Amniotic epithelial cell (primary cell): Measurements from ENCODE around the gene SLC7A14.

Experiments
- DNase-seq: peaks from one replicate; pipeline ENCODE4 v3.0.0-alpha.2; 2010; ENCODE audit warnings: low read depth

SLC7A14 gene

DNA sequence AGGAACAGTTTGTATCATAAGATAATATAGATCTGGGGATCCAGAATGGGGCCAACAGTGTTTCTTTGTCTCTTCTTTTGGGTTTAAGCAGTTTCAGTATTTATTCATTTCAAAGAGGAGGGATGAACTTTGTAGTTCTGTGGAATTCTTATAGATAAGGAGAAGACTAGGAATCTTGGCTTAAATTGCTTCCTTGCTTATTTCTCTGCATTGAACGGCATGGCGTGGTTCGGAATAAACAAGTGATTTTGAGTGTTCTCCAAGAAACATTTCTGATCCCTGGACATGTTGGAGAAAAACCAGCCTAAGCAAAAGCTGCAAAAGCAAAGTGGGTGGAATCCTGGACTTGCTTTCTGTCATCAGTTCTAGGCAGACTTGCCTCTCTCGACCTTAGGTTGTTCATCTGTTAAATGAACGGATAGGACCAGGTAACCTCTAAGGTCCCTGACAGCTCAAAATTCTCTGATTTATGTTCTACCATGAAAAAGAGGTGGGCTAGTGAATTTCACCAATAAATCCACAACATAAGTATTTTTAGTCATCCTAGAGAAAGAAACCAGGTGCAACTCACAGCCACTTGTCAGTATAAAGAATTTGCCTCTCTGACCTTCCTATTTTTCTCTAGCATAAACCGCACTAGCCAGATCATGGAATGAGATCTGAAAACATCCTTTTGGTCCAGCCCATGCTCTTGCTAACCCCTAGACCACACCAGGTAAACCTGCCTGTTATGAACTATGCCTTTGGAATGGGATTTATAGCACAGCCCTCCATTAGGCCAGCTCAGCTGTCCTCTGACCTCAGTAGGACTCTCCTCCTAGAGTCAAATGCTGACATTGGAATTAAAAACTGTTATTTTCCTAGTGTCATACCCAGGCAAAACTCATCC lies 88.4 kb downstream of the SLC7A14 start:
- DNase-seq, result no peak

DNA sequence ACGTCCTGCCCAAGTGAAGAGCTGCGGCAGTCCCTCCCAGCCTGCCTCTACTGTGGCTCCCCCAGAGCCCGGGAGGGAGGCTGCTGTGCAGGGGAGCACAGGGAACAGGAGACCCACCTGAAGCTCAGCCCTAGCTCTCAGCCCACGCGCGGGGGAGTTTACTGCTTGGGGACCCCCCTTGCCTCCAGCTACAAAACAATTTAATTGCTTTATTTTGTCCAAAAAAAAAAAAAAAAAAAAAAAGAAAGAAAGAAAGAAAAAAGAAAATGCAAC lies 89.1 kb downstream of the SLC7A14 start:
- DNase-seq, result no peak

DNA sequence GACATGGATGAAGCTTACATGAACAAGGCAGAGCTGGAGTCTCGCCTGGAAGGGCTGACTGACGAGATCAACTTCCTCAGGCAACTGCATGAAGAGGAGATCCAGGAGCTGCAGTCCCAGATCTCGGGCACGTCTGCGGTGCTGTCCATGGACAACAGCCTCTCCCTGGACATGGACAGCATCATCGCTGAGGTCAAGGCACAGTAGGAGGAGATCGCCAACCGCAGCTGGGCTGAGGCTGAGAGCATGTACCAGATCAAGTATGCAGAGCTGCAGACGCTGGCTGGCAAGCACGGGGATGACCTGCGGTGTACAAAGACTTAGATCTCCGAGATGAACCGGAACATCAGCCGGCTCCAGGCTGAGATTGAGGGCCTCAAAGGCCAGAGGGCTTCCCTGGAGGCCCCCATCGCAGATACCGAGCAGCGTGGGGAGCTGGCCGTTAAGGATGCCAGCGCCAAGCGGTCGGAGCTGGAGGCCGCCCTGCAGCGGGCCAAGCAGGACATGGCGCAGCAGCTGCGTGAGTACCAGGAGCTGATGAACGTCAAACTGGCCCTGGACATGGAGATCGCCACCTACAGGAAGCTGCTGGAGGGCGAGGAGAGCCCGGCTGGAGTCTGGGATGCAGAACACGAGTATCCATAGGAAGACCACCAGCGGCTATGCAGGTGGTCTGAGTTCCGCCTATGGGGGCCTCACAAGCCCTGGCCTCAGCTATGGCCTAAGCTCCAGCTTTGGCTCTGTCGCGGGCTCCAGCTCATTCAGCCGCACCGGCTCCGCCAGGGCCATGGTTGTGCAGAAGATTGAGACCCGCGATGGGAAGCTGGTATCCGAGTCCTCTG lies 89.6 kb downstream of the SLC7A14 start:
- no peak for DNase-seq

DNA sequence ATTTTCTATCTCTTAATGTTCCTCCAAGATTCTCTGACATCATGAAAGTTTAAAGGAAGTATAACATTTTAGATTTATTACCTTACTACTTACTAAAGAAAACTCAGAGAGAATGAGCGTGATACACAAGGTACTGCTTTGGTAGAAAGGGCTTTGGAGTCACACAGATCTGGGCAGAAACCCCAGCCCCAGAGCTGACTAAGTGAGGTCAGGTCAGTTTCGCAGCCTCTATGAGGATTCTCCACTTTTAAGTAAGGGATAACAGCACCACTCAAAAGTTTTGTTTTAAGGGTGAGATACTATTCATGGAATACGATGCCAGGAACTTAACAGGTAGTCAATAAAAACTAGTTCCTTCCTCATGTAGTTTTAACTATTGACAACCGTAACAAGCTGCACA lies 91.1 kb downstream of the SLC7A14 start:
- DNase-seq, result no peak

DNA sequence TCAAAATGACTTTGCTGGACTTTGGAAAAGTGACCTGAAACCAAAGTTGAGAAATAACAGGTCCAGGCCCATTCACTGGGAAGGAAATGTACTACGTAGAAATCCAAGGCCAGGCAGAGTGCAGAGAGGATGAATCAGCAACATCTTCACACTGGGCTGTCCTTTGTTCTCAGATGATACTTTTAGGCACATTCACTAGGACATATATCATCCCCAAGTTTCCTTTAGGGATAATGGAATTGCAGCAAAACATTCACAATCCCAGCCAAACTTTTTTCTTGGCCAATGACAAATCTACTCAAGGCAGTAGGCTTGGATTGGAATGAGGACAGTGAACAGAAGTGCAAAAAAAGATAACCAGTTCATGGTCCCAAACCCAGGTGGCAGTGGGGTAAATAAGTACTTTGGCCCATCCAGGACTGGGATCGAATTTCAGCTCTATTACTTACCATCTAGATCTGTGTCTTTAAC lies 92.1 kb downstream of the SLC7A14 start:
- peak; percentile 78 for DNase-seq

DNA sequence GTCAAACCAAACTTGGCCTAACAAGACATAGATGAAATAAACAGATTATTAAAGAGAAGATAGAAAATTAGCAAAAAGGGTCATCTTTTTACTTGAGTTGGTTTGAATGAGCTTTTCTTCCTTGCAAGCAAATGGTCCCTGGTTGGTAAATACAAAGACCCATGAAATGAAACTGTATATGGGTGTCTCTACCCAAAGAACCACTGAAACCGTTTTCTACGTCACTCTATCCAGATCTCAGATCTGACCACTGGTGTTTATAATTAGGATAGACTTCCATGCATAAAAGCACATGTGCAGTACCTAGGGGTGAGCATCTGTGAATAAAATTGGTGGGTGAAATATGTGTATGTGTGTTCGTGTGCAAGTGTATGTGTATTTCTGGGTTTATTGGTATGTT lies 94.0 kb downstream of the SLC7A14 start:
- DNase-seq, result no peak

DNA sequence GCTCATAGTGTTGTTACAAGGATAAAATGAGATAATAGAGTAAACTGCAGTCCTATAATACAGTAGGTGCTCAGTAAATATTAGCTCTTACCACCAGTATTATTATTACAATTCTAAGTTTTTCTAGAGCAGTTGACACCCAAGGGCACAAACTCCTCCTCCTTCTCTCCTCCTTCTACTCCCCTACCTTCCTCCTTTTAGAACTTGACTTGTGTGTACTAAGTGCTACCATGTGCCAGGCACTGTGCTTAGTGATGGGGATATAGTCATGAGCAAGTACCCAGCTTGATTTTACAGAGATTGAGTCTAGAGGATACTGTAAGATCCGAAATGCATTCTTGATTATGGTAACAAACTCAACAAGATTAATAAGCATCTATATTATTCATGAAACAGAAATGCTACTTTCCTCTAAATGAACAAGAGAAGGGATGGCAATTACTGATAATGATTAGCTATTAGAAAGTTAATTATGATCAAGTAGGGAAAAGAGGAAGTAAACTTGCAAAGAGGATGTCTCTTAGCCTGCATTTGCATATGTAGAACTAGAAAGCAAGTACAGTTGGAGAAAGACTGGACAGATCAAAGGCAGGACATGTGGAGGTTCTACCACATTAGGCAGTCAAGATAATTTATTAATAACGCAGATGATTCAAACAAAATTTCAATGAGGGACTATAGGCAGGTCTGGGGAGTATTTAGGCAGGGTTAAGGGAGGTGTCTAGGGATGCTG lies 94.9 kb downstream of the SLC7A14 start:
- no peak for DNase-seq

DNA sequence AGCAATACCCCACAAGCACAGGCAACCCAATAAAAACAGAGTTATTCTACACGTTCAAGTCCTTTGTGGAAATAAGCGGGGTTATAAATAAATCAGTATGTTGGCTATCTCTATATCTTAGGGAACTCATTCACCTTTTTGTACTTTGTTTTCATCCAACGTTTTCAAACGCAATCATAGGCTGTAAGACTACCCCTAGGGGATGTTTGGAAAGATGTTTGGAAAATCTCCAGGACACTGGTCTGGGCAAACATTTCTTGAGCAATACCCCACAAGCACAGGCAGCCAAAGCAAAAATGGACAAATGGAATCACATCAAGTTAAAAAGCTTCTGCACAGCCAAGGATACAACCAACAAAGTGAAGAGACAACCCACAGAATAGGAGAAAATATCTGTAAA lies 97.1 kb downstream of the SLC7A14 start:
- DNase-seq, result peak; percentile 91

DNA sequence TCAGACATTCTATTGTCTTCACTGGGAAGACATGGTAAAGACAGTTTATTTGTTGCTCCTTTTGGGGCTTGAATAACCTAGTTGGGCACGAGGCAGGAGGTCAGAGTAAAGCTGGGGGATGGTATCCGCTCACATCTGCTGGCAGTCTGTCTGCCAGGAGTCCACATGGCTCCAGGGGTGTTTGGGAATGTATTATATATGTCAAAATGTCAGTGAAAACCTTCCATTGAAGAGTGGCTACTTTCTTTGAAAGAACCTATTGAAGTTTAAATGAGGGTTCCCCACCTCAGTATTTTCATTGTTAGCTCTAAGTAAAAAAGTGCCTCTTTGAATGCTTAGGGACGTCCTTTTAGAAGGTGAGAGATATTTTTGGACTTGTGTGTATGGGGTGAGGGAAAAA lies 98.8 kb downstream of the SLC7A14 start:
- no peak for DNase-seq

DNA sequence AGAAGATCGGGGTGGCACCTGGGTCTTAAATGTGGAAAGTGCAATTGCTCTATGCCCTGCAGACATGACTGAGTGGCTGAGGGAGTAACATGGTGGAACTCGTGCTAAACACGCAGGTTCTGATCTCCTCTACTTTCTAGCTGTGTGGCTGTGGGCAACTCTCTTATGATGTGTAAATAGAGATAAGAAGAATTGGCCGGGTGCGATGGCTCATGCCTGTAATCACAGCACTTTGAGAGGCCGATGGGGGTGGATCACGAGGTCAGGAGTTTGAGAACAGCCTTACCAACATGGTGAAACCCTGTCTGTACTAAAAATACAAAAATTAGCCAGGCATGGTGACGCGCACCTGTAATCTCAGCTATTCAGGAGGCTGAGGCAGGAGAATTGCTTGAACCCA lies 99.5 kb downstream of the SLC7A14 start:
- no peak for DNase-seq

DNA sequence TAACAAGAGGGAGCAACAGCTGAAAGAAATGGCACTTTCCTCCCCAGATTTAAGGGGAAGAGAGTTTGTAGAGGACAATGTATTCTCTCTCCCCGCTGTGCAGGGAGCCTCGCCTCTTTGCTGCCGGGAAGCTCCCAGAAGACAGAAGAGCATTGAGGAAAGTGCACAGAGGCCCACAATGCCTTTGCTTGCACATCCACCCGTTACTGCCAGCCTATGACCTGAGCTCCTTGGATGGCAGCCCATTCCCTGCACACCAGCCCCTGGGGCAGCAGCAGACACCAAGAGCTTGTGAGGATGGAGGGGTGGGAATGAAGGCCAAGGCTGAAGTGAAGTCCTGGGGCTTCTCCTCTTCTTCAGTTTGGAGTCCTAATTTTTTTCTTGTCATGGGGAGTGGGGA lies 100.2 kb downstream of the SLC7A14 start:
- DNase-seq, result no peak

DNA sequence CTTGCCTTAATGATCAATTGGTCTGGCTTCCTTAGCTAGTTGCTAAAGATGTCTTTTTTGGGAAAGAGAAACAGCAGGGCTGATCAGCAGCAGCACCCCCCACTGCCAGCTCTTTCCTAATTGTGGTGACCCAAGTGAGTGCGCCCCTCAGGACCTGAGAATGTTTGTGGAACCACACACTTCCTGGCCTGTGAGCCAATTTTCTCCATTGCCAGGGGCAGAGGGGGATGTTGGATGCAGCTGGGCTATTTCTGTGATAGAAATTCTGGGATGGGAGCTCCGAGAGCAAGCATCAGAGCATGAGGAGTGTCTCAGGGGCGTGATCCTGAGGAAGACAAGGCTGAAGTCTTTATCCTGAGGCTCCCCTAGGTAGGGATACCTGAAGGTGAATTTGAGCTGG lies 100.6 kb downstream of the SLC7A14 start:
- no peak for DNase-seq

DNA sequence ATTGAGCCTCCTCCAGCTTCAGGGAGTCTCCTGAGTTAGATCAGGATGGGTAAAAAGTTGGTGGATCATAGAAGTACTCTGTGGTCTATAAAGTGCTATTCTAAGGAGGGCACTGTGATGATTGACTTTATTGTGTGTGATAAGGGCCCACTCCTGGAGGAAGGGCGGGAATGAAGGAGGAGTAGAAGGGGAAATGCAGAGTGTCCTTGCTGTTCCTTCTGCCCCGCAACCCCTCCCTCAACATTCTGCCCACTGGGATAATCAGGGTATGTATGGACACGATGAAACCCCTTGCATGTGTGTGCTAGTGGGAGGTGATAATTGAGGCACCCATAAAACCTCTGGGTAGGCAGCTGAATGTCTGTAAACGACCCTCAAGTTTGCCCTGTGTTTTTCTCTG lies 101.0 kb downstream of the SLC7A14 start:
- DNase-seq, result no peak

DNA sequence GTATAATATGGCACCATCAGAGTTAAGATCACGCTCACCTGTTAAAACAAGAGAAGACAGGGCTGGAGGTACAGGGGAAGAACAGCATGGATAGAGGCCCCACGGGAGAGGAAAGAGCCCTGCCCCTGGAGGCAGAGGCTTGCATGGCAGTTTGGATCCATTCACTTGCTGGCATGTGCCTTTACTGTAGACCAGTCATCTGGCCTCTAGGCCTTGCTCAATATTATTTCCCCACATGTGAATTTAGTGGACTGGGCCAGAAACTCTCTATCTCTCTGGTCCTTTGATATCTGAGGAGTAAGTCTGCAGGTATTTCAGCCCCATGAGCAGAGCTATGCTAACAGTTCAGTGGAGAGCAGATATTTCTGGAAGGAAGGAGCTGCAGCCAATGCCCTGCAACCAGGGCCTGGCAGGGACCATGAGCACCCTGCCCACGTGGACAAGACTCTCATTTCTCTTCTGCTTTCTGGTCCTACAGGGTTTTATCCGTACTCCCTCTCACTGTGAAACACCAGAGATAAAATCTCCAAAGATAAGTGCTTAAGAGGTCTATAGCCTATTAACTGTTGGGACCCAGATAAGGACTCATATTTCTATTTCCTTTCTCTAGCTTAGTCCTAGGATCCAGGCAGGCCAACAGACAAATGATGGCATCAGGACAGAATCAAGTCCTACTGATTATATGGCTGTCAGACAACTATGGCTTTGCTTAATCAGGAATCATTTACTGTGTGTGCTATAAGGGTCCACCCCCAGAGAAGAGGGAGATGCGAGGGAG lies 102.2 kb downstream of the SLC7A14 start:
- peak; percentile 85 for DNase-seq

DNA sequence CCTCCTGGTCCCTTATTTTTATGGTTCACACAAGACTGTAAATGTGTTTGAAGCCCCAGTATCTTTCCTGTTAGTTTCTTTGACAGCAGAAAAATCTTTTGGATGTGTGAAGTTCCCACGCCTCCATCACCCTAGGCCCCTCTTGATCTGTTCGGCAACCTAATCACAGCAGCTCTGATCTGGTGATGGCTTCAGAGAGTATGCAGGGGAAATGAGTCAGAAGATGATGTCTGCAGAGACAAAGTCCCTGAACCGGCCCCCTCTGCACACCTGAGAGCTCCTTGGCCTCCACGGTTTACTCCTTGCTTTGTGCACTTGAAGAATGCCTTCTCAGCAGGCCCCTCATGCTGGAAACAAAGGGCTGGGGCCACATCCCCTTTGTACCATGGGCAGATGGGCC lies 103.7 kb downstream of the SLC7A14 start:
- DNase-seq, result no peak

DNA sequence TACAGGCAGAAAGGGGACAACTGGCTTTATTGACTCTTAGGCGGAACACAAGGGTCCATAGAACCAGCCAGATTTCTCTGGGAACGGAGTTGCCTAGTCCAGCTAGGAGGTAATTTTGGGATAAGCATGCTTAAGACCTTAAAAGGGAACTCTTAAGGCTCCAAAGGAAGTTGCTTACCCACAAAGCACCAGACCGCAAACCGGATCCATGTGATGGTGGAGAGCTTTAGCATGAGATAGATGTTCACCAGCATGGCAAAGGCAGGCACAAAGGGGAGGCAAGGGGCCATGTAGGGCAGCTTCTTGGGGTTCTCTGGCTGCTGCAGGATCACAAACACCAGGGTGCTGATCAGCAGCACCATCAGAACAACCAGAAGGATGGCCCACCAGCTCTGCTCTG lies 105.8 kb downstream of the SLC7A14 start:
- DNase-seq, result no peak

DNA sequence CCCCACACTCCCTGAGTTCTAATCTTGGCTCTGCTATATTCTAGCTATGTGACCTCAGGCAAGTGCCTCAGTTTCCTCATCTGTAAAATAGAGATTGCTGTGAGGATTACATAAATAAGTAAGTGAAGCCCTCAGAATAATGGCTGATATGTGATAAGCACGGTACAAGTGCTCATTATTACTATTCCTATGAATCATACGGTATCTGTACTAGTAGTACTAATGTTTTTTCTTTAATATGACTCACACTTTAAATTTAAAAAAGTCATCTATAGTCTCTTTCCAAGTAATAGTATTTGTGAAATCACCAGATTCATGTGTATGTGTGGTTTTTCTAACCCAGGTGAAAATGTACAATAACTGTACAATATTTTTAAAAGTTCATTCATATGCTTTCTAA lies 108.5 kb downstream of the SLC7A14 start:
- DNase-seq, result peak; percentile 35

DNA sequence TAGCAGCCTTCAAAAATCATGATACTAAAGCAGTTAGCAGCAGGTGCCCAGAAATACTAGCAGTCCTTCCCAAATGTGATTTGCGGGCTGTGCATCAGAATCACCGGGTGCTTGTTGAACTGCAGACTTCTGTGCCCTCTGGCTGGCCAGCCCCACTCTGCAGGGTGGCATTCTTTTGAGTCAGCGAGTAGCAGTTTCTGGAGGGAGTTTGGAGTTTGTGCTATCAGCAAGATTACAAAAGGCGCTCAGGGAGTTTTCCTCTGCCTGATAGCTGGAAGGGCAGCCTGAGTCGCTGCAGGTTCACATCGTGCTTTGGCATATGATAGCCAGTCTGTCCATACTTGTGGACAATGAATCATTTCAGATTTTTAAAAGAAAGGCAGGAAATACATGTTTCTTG lies 109.6 kb downstream of the SLC7A14 start:
- DNase-seq, result peak; percentile 67

DNA sequence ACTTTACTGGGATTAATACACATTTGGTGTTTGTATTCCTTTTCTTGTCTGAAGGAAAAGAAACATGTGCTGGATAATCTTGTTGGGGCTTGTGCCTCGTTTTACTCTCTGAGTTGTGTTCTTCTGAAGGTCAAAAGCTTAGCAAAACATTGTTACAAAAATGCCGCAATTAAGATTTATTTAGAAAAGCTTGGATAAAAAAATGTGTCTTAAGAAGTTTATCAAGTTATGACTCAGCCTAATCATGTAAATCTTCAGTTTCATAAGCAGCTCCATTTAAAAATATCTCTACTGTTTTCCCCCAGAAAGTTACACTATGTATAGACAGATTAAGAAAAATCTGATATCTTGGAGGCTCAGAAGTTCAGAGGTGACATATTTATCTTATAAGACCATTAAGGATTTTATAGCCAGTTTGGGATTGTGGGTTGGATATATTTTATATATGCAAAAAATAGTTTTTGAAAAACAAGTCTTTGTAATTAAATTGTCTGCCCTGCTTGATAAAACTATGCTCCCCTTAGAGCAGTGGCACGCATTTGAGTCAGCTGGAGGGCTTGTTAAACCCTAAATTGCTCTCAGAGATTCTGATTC lies 110.7 kb downstream of the SLC7A14 start:
- DNase-seq, result peak; percentile 77

DNA sequence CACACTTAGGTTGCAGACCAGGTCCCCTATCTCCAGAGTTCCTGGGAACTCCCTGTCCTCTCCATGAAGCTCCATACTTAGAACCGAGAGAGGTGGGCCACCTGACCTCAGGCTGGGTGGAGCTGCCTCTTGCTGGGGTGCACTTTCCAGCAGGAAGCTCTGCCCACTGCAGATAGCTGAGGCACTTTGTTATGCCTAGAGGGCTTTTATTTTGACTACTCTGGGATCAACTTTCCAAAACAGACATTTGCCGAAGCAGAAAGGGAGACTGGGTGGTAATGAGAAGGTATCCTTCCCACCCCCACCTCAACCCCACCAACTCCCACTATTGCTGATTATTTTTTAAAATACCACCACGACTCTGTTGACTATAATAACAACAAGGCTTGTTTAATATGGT lies 112.5 kb downstream of the SLC7A14 start:
- no peak for DNase-seq

DNA sequence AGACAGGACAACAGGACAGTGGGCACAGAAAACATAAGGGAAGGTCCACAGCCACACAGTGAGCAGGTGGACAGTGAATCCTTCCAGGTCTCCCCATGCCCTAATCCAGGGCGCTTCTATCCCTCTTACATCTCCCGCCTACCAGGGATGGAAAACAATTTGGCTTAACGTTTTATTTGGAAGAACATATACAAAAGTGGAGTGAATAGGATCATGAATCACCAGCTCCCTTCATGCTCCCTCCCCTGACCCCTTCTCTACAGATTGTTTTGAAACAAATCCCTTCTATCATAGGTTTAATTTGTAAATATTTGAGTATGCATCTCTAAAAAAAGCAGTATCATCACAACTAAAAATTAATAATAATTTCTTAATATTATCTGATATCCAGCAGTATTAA lies 114.7 kb downstream of the SLC7A14 start:
- DNase-seq, result no peak
